ENCODE data around the gene NWD2.

GRCh38 chr4:37243722-37244582, 591 bp upstream of the NWD2 start:
- no peak for TF ChIP-seq CTCF (conservative IDR thresholded peaks at IDR 0.05 in 1 of 2, IDR thresholded peaks at IDR 0.05 in 1 of 2; ENCODE audit: low read depth in 1 of 2, low read length in 2 of 2)
- no peak for TF ChIP-seq EZH2 (IDR thresholded peaks at IDR 0.05; ENCODE audit: low read length, missing control alignments)

Measured in fibroblast of lung (primary cell).